SU-DHL-6 (cell line): ENCODE measurements around the gene CHRNA4.

Experiments used
- CTCF ChIP-seq: fragments of 200-600 bp; sonication (generic); IDR thresholded peaks from one replicate; pipeline ENCODE4 v1.5.1; 2017; ENCODE audit warnings: antibody characterized with exemption, mild to moderate bottlenecking, low read length, moderate library complexity; ENCODE audit not compliant: insufficient read depth, poor library complexity, severe bottlenecking
- EZH2phosphoT487 ChIP-seq: fragments of 200-600 bp; sonication (generic), shearing (Covaris generic); conservative IDR thresholded peaks from 2 replicates; pipeline ENCODE4 v1.6.1; 2018; ENCODE audit warnings: mild to moderate bottlenecking, antibody characterized with exemption, low read length, moderate library complexity, mixed read lengths

- no peak for TF ChIP-seq EZH2phosphoT487
- TF ChIP-seq CTCF, result no peak
Measured at GRCh38 chr20:63306673-63307537, 54.2 kb downstream of the CHRNA4 start.
